HEK293 (cell line): Measurements from ENCODE around the gene GALNTL6.

ENCODE experiments used
- CTCF ChIA-PET: fragments of 350-600 bp; formaldehyde crosslinking; extraction: SDS; loops from one replicate; lab custom pipeline; 2021; ENCODE audit warnings: antibody characterized with exemption; lab: Yijun Ruan, JAX
- POLR2A ChIA-PET: fragments of 300-600 bp; formaldehyde crosslinking; extraction: SDS; loops from one replicate; lab custom pipeline; 2020; ENCODE audit warnings: antibody characterized with exemption, inconsistent platforms; lab: Yijun Ruan, JAX
- H3K27ac ChIP-seq: fragments of 200-500 bp; sonication (Bioruptor generic); 2 replicates; pipeline ENCODE4 v1.5.1; 2014; ENCODE audit warnings: low read depth, low read length, control low read depth, inconsistent platforms; ENCODE audit errors: extremely low read depth
- H3K36me3 ChIP-seq, 2 experiments: fragments of 200-500 bp in 1 of 2; sonication (Bioruptor generic) in 1 of 2; 1 replicate in 1 of 2; 2 replicates in 1 of 2; pipeline ENCODE4 v1.5.1; 2014 to 2017; ENCODE audit warnings: inconsistent platforms in 2 of 2, low read length in 2 of 2; ENCODE audit not compliant: control insufficient read depth in 2 of 2, insufficient read depth in 1 of 2
- H3K4me1 ChIP-seq: fragments of 200-500 bp; sonication (Bioruptor generic); 2 replicates; pipeline ENCODE4 v1.5.1; 2014; ENCODE audit warnings: mild to moderate bottlenecking, low read length, inconsistent platforms; ENCODE audit not compliant: control insufficient read depth, insufficient read depth
- H3K4me3 ChIP-seq: 2 replicates; pipeline ENCODE4 v1.5.1; 2011; ENCODE audit warnings: low read depth, mild to moderate bottlenecking, control low read depth, low read length, moderate library complexity
- H3K9me3 ChIP-seq: fragments of 200-500 bp; sonication (Bioruptor generic); 2 replicates; pipeline ENCODE4 v1.5.1; 2014; ENCODE audit warnings: low read depth, low read length, inconsistent platforms; ENCODE audit not compliant: control insufficient read depth, insufficient read depth
- BCL6B ChIP-seq: fragments of 450-650 bp; formaldehyde crosslinking; IDR thresholded peaks from 2 replicates; pipeline ENCODE4 v1.5.1; 2017; ENCODE audit warnings: missing biosample characterization, missing genetic modification characterization
- ZBTB20 ChIP-seq: fragments of 450-650 bp; formaldehyde crosslinking; IDR thresholded peaks from 2 replicates; pipeline ENCODE4 v1.5.1; 2016; ENCODE audit warnings: missing biosample characterization, missing genetic modification characterization
- ZBTB21 ChIP-seq: fragments of 450-650 bp; formaldehyde crosslinking; IDR thresholded peaks from 2 replicates; pipeline ENCODE4 v1.5.1; 2017; ENCODE audit warnings: missing biosample characterization, missing genetic modification characterization
- ZBTB6 ChIP-seq: fragments of 450-650 bp; formaldehyde crosslinking; IDR thresholded peaks from 2 replicates; pipeline ENCODE4 v1.5.1; 2017; ENCODE audit warnings: missing biosample characterization, missing genetic modification characterization
- ZBTB7A ChIP-seq: fragments of 450-650 bp; formaldehyde crosslinking; IDR thresholded peaks from 2 replicates; pipeline ENCODE4 v1.5.1; 2016; ENCODE audit warnings: low read depth, missing biosample characterization, missing genetic modification characterization
- ZIC2 ChIP-seq: fragments of 450-650 bp; formaldehyde crosslinking; IDR thresholded peaks from 2 replicates; pipeline ENCODE4 v1.5.1; 2016; ENCODE audit warnings: missing biosample characterization, missing genetic modification characterization
- ZNF146 ChIP-seq: fragments of 450-650 bp; formaldehyde crosslinking; IDR thresholded peaks from 2 replicates; pipeline ENCODE4 v1.5.1; 2016; ENCODE audit warnings: missing biosample characterization, missing genetic modification characterization
- ZNF157 ChIP-seq: fragments of 450-650 bp; formaldehyde crosslinking; IDR thresholded peaks from 2 replicates; pipeline ENCODE4 v1.5.1; 2016; ENCODE audit warnings: missing biosample characterization, missing genetic modification characterization
- ZNF16 ChIP-seq: fragments of 450-650 bp; formaldehyde crosslinking; IDR thresholded peaks from 2 replicates; pipeline ENCODE4 v1.5.1; 2016; ENCODE audit warnings: low read depth, missing biosample characterization, missing genetic modification characterization
- ZNF280C ChIP-seq: fragments of 450-650 bp; formaldehyde crosslinking; IDR thresholded peaks from 2 replicates; pipeline ENCODE4 v1.5.1; 2016; ENCODE audit warnings: missing biosample characterization, missing genetic modification characterization
- ZNF394 ChIP-seq: fragments of 450-650 bp; formaldehyde crosslinking; IDR thresholded peaks from 2 replicates; pipeline ENCODE4 v1.5.1; 2016; ENCODE audit warnings: missing biosample characterization, missing genetic modification characterization, mild to moderate bottlenecking, moderate library complexity, borderline replicate concordance
- ZNF433 ChIP-seq: fragments of 450-650 bp; formaldehyde crosslinking; IDR thresholded peaks from 2 replicates; pipeline ENCODE4 v1.5.1; 2016; ENCODE audit warnings: missing biosample characterization, missing genetic modification characterization, low read depth
- ZNF529 ChIP-seq: fragments of 450-650 bp; formaldehyde crosslinking; IDR thresholded peaks from 2 replicates; pipeline ENCODE4 v1.5.1; 2017; ENCODE audit warnings: missing genetic modification characterization, missing biosample characterization; ENCODE audit not compliant: insufficient replicate concordance
- ZNF558 ChIP-seq: fragments of 450-650 bp; formaldehyde crosslinking; IDR thresholded peaks from 2 replicates; pipeline ENCODE4 v1.5.1; 2016; ENCODE audit warnings: missing biosample characterization, missing genetic modification characterization
- ZNF624 ChIP-seq: fragments of 450-650 bp; formaldehyde crosslinking; IDR thresholded peaks from 2 replicates; pipeline ENCODE4 v1.5.1; 2017; ENCODE audit warnings: missing biosample characterization, missing genetic modification characterization
- ZNF664 ChIP-seq: fragments of 450-650 bp; formaldehyde crosslinking; IDR thresholded peaks from 2 replicates; pipeline ENCODE4 v1.5.1; 2016; ENCODE audit warnings: missing biosample characterization, missing genetic modification characterization
- ZSCAN23 ChIP-seq: fragments of 450-650 bp; formaldehyde crosslinking; IDR thresholded peaks from 2 replicates; pipeline ENCODE4 v1.5.1; 2016; ENCODE audit warnings: missing biosample characterization, missing genetic modification characterization
- TF ChIP-seq, protein P1 (sequence below): fragments of 450-650 bp; formaldehyde crosslinking; IDR thresholded peaks from 2 replicates; pipeline ENCODE4 v1.5.1; 2016; ENCODE audit warnings: missing biosample characterization, missing genetic modification characterization

GALNTL6 gene

DNA sequence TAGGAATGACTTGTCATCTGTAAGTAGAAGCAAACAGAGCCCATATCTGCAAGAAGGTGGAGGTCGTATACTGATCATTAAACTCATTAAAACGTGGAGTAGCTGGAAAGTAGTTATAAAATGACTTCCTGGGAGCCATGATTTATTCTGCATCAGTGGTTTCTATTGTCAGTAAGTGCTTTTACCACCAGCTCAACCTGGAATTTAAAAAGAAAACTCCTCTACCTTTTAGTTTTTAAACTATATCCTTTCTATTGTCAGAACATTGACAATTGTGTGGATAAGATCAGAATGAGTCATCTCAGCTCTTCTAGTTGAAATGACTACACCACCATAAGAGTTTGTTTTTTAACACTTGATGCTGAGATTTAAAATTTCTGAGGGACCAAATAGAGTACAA lies 704.2 kb downstream of the GALNTL6 start (continued):
- no peak for TF ChIP-seq ZBTB7A (tag by site-specific recombination)
- no peak for TF ChIP-seq ZNF529 (tag by site-specific recombination)
- no peak for TF ChIP-seq ZSCAN23
- TF ChIP-seq ZNF16 (tag by site-specific recombination) = no peak

- TF ChIP-seq ZNF529 (tag by site-specific recombination) (no peak), ZNF157 (no peak), BCL6B (tag by site-specific recombination) (no peak)
- POLR2A ChIA-PET = no interaction called here
- Histone ChIP-seq H3K4me3 (no peak overlapping the region), H3K4me1 (no peaks in the 10 kb centered on the region), H3K27ac (no peak overlapping the region), H3K9me3 (no peaks in the 10 kb centered on the region), H3K36me3 (no peaks in the 10 kb centered on the region)
- CTCF ChIA-PET = no interaction called here
Measured at GRCh38 chr4:172521248-172521647, 708.0 kb downstream of the GALNTL6 start.

DNA sequence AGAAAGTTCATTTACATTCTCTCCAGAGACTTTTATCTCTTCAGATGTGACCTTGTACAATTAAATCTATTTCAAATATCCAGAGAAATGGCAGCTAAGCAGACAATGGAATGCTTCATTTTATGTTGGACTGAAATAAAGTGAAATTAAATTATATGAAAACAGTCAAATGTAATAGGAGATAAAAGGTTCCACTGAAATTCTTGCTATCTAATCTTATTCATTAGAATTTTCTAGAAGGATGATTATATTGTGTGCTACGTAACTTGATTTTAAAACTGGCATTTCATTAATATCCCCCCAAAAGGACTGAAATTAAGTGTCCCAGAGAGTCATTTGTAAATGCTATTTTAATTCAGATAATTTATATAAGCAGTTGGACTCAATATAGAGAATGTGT lies 708.5 kb downstream of the GALNTL6 start:
- ChIA-PET POLR2A (no interaction called here), CTCF (no interaction called here)
- TF ChIP-seq ZNF146 (tag by site-specific recombination) (no peak), ZNF558 (tag by site-specific recombination) (no peak), ZNF394 (no peak), ZNF664 (tag by site-specific recombination) (no peak), ZBTB6 (tag by site-specific recombination) (no peak), ZBTB20 (tag by site-specific recombination) (no peak), ZNF280C (tag by site-specific recombination) (no peak), ZNF624 (tag by site-specific recombination) (no peak), ZNF433 (tag by site-specific recombination) (no peak), ZBTB21 (tag by site-specific recombination) (no peak), ZIC2 (tag by site-specific recombination) (no peak)
- TF ChIP-seq, protein P1, sequence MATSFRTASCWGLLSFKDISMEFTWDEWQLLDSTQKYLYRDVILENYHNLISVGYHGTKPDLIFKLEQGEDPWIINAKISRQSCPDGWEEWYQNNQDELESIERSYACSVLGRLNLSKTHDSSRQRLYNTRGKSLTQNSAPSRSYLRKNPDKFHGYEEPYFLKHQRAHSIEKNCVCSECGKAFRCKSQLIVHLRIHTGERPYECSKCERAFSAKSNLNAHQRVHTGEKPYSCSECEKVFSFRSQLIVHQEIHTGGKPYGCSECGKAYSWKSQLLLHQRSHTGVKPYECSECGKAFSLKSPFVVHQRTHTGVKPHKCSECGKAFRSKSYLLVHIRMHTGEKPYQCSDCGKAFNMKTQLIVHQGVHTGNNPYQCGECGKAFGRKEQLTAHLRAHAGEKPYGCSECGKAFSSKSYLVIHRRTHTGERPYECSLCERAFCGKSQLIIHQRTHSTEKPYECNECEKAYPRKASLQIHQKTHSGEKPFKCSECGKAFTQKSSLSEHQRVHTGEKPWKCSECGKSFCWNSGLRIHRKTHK = no peak
- H3K9me3 ChIP-seq = no peaks in the 10 kb centered on the region
- no peak overlapping the region for H3K27ac ChIP-seq
- H3K36me3 ChIP-seq = no peaks in the 10 kb centered on the region
- H3K4me1 ChIP-seq = no peaks in the 10 kb centered on the region
- no peak overlapping the region for H3K4me3 ChIP-seq
